ENCODE results near the gene FRMD4A.

The FRMD4A gene

GRCh38 chr10:14336736-14337135 is 6.0 kb upstream of the FRMD4A start:
- no peak overlapping the region for H3K27ac ChIP-seq (ENCODE audit: low read length)
- H3K27me3 ChIP-seq (ENCODE audit: low read depth, low read length) = no peaks in the 10 kb centered on the region
- H3K9me3 ChIP-seq (ENCODE audit: control insufficient read depth in 1 of 2, low read length in 2 of 2) = no peaks in the 10 kb centered on the region
- no peak overlapping the region for H3K4me3 ChIP-seq (ENCODE audit: low read depth in 1 of 2, low read length in 2 of 2)
- no peaks in the 10 kb centered on the region for H3K36me3 ChIP-seq (ENCODE audit: control insufficient read depth in 1 of 2, insufficient read depth in 2 of 2, low read length in 2 of 2)
- peaks cover 0 to 24% of the 10 kb centered on the region in 2 donors for H3K4me1 ChIP-seq (ENCODE audit: control insufficient read depth in 1 of 2, insufficient read depth in 2 of 2, low read length in 2 of 2)

DNA sequence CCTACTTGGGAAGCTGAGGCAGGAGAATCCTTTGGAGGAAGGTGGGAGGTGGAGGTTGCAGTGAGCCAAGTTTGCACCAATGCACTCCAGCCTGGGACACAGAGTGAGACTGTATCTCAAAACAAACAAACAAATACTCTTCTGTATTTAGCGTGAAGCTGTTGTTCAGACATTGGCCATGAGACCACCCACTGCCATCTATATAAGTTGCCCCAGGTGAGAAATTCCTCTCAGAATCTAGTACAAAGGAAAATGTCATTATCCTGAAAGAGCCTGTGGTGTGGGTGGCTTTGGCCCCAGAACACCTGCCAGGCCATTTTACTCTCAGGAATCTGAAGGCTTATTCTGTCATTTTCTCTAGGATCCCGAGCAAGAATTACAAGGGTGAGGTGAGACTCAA is 4.0 kb upstream of the FRMD4A start:
- no peaks in the 10 kb centered on the region for H3K9me3 ChIP-seq (ENCODE audit: control insufficient read depth in 1 of 2, low read length in 2 of 2)
- H3K36me3 ChIP-seq (ENCODE audit: control insufficient read depth in 1 of 2, insufficient read depth in 2 of 2, low read length in 2 of 2) = no peaks in the 10 kb centered on the region
- no peaks in the 10 kb centered on the region for H3K27me3 ChIP-seq (ENCODE audit: low read depth, low read length)
- H3K4me3 ChIP-seq (ENCODE audit: low read depth in 1 of 2, low read length in 2 of 2) = no peak overlapping the region
- H3K27ac ChIP-seq (ENCODE audit: low read length) = no peak overlapping the region
- peaks cover 0 to 38% of the 10 kb centered on the region in 2 donors for H3K4me1 ChIP-seq (ENCODE audit: control insufficient read depth in 1 of 2, insufficient read depth in 2 of 2, low read length in 2 of 2)

DNA sequence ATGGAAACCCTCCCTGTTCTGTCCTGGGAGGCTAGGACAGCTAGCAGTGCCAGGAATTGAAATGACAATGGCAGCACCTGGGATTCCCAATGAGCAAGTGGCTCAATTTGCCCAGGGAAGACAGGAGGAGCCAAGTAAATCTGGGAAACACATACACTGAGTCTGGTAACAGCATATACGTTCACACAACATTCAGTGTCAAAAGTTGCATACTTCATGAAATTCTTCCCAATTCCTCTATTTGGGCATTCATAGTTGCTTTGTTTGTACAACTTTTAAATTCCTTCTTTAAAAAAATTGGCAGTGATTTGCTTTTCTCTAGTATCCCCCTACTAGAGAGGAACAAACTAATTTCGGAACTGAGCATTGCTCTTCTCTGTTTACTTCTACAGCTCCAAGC is 2.9 kb upstream of the FRMD4A start:
- Histone ChIP-seq H3K27me3 (ENCODE audit: low read depth, low read length) (no peaks in the 10 kb centered on the region), H3K9me3 (ENCODE audit: control insufficient read depth in 1 of 2, low read length in 2 of 2) (no peaks in the 10 kb centered on the region), H3K4me1 (ENCODE audit: control insufficient read depth in 1 of 2, insufficient read depth in 2 of 2, low read length in 2 of 2) (peaks cover 0 to 43% of the 10 kb centered on the region in 2 donors), H3K4me3 (ENCODE audit: low read depth in 1 of 2, low read length in 2 of 2) (no peak overlapping the region), H3K36me3 (ENCODE audit: control insufficient read depth in 1 of 2, insufficient read depth in 2 of 2, low read length in 2 of 2) (no peaks in the 10 kb centered on the region), H3K27ac (ENCODE audit: low read length) (no peak overlapping the region)

GRCh38 chr10:14332903-14333302 is 2.2 kb upstream of the FRMD4A start:
- Histone ChIP-seq H3K9me3 (ENCODE audit: control insufficient read depth in 1 of 2, low read length in 2 of 2) (no peaks in the 10 kb centered on the region), H3K27ac (ENCODE audit: low read length) (no peak overlapping the region), H3K27me3 (ENCODE audit: low read depth, low read length) (no peaks in the 10 kb centered on the region), H3K4me3 (ENCODE audit: low read depth in 1 of 2, low read length in 2 of 2) (no peak overlapping the region), H3K36me3 (ENCODE audit: control insufficient read depth in 1 of 2, insufficient read depth in 2 of 2, low read length in 2 of 2) (no peaks in the 10 kb centered on the region), H3K4me1 (ENCODE audit: control insufficient read depth in 1 of 2, insufficient read depth in 2 of 2, low read length in 2 of 2) (peaks cover 0 to 40% of the 10 kb centered on the region in 2 donors)

DNA sequence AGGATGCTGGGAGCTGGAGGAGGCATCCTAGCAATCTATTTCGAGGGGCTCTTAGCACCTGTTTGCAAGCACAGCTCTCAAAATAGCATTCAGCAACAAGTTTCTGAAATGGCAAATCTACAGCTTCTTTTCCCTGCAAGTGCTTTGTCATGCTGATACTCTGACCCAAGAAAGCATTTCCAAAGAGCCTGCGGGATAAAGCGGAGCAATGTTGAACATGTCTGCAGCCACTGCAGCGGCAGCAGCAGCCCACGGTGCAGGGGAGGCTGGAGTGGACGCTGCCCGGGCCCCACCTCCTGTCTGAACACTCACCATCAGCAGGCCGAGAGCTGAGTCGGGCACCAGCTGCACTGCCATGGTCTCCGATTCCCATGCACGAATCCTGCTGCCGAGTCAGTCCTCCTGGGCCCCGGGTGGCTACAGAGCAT is 964 bp downstream of the FRMD4A start:
- H3K9me3 ChIP-seq (ENCODE audit: control insufficient read depth in 1 of 2, low read length in 2 of 2) = no peaks in the 10 kb centered on the region
- H3K27ac ChIP-seq (ENCODE audit: low read length) = no peak overlapping the region
- peak overlapping the region in 1 of 2 donors; percentile 43 for H3K4me3 ChIP-seq (ENCODE audit: low read depth in 1 of 2, low read length in 2 of 2)
- H3K36me3 ChIP-seq (ENCODE audit: control insufficient read depth in 1 of 2, insufficient read depth in 2 of 2, low read length in 2 of 2) = no peaks in the 10 kb centered on the region
- no peaks in the 10 kb centered on the region for H3K27me3 ChIP-seq (ENCODE audit: low read depth, low read length)
- H3K4me1 ChIP-seq (ENCODE audit: control insufficient read depth in 1 of 2, insufficient read depth in 2 of 2, low read length in 2 of 2) = peaks cover 0 to 28% of the 10 kb centered on the region in 2 donors

DNA sequence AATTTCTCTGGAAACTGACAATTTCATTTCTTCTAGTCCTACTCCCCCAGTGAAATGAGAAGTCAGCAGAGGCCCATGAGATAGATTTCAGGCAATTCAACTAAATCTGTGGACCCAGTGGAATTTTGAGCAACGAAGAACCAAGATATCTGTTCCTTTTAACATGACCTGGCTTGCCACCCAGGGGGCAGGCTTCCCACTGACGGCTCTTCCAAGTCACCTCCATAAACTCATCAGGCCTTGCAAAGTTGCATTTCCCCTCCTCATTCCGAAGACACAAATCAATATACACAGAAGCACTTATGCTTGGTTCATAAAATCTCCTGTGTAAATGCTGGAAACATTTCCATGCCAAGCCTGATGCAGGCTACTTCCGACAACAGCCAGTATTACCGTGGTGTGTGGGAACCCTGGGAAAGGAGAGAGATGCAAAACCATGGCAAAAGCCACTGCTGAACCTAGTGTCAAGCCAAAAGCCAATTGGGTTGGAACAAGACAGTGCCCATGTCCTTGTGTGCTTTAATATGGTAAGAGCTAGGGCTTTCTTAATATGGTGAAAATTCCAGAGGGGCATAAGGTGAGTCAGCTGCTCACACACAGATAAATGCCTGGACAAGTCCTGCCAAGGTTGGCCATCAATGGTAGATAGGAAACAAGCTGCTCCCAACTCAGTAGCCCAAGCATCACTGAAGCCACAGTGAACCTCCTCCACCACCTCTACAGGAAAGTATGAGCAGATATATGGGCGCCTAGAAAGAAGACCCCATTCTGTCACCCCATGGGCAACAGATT is 1.6 kb downstream of the FRMD4A start:
- H3K27me3 ChIP-seq (ENCODE audit: low read depth, low read length) = no peaks in the 10 kb centered on the region
- peak overlapping the region in 1 of 2 donors; percentile 43 for H3K4me3 ChIP-seq (ENCODE audit: low read depth in 1 of 2, low read length in 2 of 2)
- H3K36me3 ChIP-seq (ENCODE audit: control insufficient read depth in 1 of 2, insufficient read depth in 2 of 2, low read length in 2 of 2) = no peaks in the 10 kb centered on the region
- no peaks in the 10 kb centered on the region for H3K9me3 ChIP-seq (ENCODE audit: control insufficient read depth in 1 of 2, low read length in 2 of 2)
- H3K27ac ChIP-seq (ENCODE audit: low read length) = no peak overlapping the region
- peaks cover 0 to 28% of the 10 kb centered on the region in 2 donors for H3K4me1 ChIP-seq (ENCODE audit: control insufficient read depth in 1 of 2, insufficient read depth in 2 of 2, low read length in 2 of 2)

DNA sequence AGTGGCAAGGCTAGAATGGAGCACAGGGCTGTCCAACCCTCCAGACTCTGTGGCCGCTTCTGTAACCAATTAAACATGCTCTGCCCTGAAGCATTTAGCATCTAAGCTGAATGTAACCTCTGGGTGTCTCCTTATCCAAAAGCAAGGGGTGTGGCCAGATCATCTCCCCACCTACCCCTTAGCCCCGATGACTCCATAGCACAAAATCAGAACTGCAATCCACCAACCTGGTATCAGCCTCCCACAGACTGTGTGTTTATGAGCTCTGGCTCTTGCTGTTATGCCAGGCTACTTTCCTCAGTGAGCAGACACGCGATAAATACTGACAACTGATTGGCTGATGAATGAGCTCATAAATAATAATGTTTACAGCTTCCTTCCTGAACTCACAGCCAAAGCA is 3.2 kb downstream of the FRMD4A start:
- H3K36me3 ChIP-seq (ENCODE audit: control insufficient read depth in 1 of 2, insufficient read depth in 2 of 2, low read length in 2 of 2) = no peaks in the 10 kb centered on the region
- no peaks in the 10 kb centered on the region for H3K9me3 ChIP-seq (ENCODE audit: control insufficient read depth in 1 of 2, low read length in 2 of 2)
- H3K4me1 ChIP-seq (ENCODE audit: control insufficient read depth in 1 of 2, insufficient read depth in 2 of 2, low read length in 2 of 2) = peaks cover 0 to 21% of the 10 kb centered on the region in 2 donors
- no peak overlapping the region for H3K4me3 ChIP-seq (ENCODE audit: low read depth in 1 of 2, low read length in 2 of 2)
- H3K27ac ChIP-seq (ENCODE audit: low read length) = no peak overlapping the region
- H3K27me3 ChIP-seq (ENCODE audit: low read depth, low read length) = no peaks in the 10 kb centered on the region

DNA sequence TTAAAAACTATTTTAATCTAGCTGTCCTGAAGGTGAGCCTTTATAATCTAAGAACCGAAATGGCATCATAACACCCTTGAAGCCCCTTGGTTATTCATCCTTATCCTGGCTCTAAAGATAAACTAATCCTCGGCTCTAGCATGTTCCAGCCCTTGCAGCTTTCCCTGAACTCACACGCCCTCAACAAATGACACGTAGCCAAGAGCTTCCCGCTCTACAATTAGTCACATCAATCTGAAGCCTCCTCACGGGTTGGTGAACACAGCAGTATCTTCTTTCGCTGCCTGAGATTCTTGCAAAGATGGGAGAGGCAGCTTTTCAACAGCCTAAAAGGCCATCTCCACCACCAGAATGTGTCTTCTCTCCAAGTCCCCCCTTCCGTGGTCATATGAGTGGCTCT is 4.1 kb downstream of the FRMD4A start:
- Histone ChIP-seq H3K27me3 (ENCODE audit: low read depth, low read length) (no peaks in the 10 kb centered on the region), H3K9me3 (ENCODE audit: control insufficient read depth in 1 of 2, low read length in 2 of 2) (no peaks in the 10 kb centered on the region), H3K36me3 (ENCODE audit: control insufficient read depth in 1 of 2, insufficient read depth in 2 of 2, low read length in 2 of 2) (no peaks in the 10 kb centered on the region), H3K4me1 (ENCODE audit: control insufficient read depth in 1 of 2, insufficient read depth in 2 of 2, low read length in 2 of 2) (peaks cover 0 to 19% of the 10 kb centered on the region in 2 donors), H3K4me3 (ENCODE audit: low read depth in 1 of 2, low read length in 2 of 2) (no peak overlapping the region), H3K27ac (ENCODE audit: low read length) (no peak overlapping the region)

DNA sequence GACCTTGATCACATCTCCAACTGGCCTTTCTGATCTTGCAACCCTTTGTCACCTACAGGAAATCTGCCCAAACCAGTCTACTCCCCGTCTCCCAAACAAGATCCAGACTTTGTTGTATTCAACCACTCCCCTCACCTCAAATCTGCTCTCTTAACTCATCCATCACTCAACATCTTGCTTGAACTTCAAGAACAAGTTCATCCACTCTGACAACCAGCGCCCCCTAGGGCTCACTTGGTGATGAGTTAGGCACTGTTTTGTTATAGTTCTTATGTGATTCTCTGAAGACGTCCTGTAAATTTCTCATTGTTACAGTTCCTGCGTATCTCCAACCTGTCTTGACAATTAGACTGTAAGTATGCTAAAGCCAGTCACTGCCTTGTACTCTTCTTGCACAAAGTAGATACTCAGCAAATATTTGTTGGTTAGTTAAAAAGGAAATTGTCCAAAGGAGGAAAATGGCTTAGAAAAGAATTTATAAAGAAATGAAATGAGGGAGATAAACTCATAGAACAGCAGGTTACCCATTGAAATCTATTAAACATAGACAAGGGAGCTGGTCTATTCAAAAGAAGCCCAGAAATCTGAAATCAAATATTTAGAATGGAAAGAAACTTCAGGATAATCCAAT is 5.3 kb downstream of the FRMD4A start:
- H3K27me3 ChIP-seq (ENCODE audit: low read depth, low read length) = no peaks in the 10 kb centered on the region
- H3K9me3 ChIP-seq (ENCODE audit: control insufficient read depth in 1 of 2, low read length in 2 of 2) = no peaks in the 10 kb centered on the region
- H3K27ac ChIP-seq (ENCODE audit: low read length) = no peak overlapping the region
- H3K4me3 ChIP-seq (ENCODE audit: low read depth in 1 of 2, low read length in 2 of 2) = no peak overlapping the region
- H3K4me1 ChIP-seq (ENCODE audit: control insufficient read depth in 1 of 2, insufficient read depth in 2 of 2, low read length in 2 of 2) = peaks cover 0 to 11% of the 10 kb centered on the region in 2 donors
- no peaks in the 10 kb centered on the region for H3K36me3 ChIP-seq (ENCODE audit: control insufficient read depth in 1 of 2, insufficient read depth in 2 of 2, low read length in 2 of 2)

- Histone ChIP-seq H3K27me3 (ENCODE audit: low read depth, low read length) (no peaks in the 10 kb centered on the region), H3K4me3 (ENCODE audit: low read depth in 1 of 2, low read length in 2 of 2) (no peak overlapping the region), H3K9me3 (ENCODE audit: control insufficient read depth in 1 of 2, low read length in 2 of 2) (no peaks in the 10 kb centered on the region), H3K4me1 (ENCODE audit: control insufficient read depth in 1 of 2, insufficient read depth in 2 of 2, low read length in 2 of 2) (no peaks in the 10 kb centered on the region), H3K27ac (ENCODE audit: low read length) (no peak overlapping the region), H3K36me3 (ENCODE audit: control insufficient read depth in 1 of 2, insufficient read depth in 2 of 2, low read length in 2 of 2) (no peaks in the 10 kb centered on the region)
These were observed 8.1 kb downstream of the FRMD4A start for GRCh38 chr10:14322526-14323188.

DNA sequence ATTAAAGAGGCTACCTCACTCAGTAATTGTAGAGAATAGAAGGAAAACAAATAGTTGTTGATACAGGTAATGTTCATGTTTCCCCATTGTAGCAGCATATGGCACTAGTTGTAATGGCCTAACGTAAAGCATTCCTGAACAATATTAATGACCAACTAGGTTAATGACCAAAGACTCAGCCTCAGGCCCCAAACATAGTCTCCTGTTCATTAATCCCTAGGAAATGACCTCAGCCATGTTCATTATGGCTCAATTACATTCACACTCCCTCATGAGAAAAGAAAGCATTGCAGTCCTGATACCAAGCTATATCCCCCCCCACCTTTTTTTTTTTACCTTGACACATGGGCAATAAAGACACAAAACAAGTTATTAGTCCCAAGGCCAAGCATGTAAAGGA is 12.7 kb downstream of the FRMD4A start:
- Histone ChIP-seq H3K4me3 (ENCODE audit: low read depth in 1 of 2, low read length in 2 of 2) (no peak overlapping the region), H3K9me3 (ENCODE audit: control insufficient read depth in 1 of 2, low read length in 2 of 2) (no peaks in the 10 kb centered on the region), H3K27me3 (ENCODE audit: low read depth, low read length) (no peaks in the 10 kb centered on the region), H3K27ac (ENCODE audit: low read length) (no peak overlapping the region), H3K4me1 (ENCODE audit: control insufficient read depth in 1 of 2, insufficient read depth in 2 of 2, low read length in 2 of 2) (no peaks in the 10 kb centered on the region), H3K36me3 (ENCODE audit: control insufficient read depth in 1 of 2, insufficient read depth in 2 of 2, low read length in 2 of 2) (no peaks in the 10 kb centered on the region)
